Epithelial cell of prostate (primary cell): Measurements from ENCODE around the gene MYRIP.
"Not testable (repeated sequence)": the region's sequence is repeated elsewhere in the genome, so short reads cannot be mapped to it uniquely, and the experiment has no call there.

Experiments used
- DNase-seq: peaks from one replicate; pipeline ENCODE4 v3.0.0-alpha.2; 2011; ENCODE audit warnings: low read depth, low spot score
- H3K27ac ChIP-seq: fragments of 450-650 bp; 2 replicates; pipeline ENCODE4 v1.5.1; 2017; ENCODE audit warnings: mild to moderate bottlenecking

Gene MYRIP

GRCh38 chr3:40108643-40109042, 299.2 kb downstream of the MYRIP start:
- peak; percentile 66 for DNase-seq
- H3K27ac ChIP-seq = peak overlapping the region; percentile 52

GRCh38 chr3:40109641-40110490, 300.5 kb downstream of the MYRIP start:
- DNase-seq = no peak
- H3K27ac ChIP-seq = no peak overlapping the region

DNA sequence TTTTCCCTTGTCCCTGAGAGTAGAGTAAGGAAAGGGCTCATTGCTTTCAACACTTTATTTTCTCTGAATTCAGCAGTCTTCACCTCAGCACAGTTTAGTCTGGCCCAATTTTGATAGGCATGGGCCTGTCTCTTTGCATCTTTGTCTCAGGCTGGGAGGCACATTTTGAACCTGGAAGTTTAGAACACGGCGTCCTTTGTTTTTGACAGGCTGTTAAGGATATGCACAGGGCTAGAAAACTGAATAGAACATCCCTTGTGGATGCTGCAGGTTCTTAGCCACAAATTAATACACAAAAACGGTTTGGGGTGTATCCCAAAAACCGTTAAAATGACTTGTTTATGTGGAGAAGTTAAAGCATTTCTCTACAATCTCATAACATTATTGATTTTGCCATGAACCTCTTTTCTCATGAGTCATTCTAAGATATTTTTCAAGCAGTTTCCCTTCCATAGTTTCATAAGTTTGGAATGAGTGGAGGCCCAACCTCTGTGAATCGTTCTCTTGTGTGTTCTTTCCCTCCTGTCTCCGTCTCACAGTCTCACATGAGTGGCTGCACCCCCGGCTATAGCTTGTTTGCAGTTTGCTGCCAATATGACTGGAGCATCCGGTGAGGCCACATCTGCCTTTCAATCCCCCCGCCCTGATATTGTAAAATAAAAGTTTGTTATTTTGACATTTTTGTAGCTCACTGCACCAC, 307.2 kb downstream of the MYRIP start:
- DNase-seq = peak; percentile 62

GRCh38 chr3:40118091-40118490, 308.7 kb downstream of the MYRIP start:
- H3K27ac ChIP-seq = no peak overlapping the region
- DNase-seq = no peak

More for the DNA sequence above, 307.2 kb downstream of the MYRIP start:
- peak overlapping the region; percentile 53 for H3K27ac ChIP-seq

- no peak overlapping the region for H3K27ac ChIP-seq
- DNase-seq = no peak
Observed at GRCh38 chr3:40120067-40120692, 310.8 kb downstream of the MYRIP start.

- DNase-seq = peak; percentile 51
- no peak overlapping the region for H3K27ac ChIP-seq
Observed at GRCh38 chr3:40120806-40121205, 311.4 kb downstream of the MYRIP start.

GRCh38 chr3:40124918-40125317, 315.5 kb downstream of the MYRIP start:
- no peak for DNase-seq
- H3K27ac ChIP-seq = no peak overlapping the region

DNA sequence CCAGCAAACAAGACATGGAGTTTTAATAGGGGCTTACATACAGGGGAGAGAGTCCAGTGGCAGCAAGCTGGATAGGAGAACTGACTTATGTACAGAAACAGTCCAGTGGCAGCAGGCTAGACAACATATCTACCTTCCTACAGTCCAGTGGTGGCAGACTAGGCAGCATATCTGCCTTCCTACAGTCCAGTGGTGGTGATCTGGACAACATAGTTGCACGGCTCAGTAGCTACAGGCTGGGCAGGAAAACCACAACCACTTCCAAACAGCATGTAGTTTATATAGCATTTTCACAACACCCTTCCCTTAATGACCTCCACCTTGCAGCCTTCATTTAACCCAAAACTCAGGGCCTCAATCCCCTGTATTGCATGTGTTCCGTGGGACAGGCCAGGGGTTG, 318.8 kb downstream of the MYRIP start:
- no peak overlapping the region for H3K27ac ChIP-seq
- DNase-seq = no peak

DNA sequence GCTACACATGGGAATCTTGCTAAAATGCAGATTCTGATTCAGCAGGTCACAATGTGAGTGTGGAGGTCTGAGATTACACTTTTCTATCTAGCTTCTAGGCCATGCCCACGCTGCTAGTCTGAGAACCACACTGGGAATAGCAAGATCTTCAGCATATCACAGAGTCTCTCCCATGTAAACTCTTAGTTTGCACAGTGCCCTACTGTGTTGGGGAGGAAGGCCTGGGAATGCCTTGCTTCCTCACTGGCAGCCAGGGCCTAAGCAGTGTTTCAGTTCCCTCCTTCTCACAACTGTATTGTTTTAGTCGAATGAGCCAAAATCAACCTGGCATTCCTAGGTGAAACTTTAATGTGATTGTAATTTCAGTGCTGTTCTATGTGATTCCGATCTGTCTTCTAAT, 320.1 kb downstream of the MYRIP start:
- no peak for DNase-seq
- no peak overlapping the region for H3K27ac ChIP-seq

DNA sequence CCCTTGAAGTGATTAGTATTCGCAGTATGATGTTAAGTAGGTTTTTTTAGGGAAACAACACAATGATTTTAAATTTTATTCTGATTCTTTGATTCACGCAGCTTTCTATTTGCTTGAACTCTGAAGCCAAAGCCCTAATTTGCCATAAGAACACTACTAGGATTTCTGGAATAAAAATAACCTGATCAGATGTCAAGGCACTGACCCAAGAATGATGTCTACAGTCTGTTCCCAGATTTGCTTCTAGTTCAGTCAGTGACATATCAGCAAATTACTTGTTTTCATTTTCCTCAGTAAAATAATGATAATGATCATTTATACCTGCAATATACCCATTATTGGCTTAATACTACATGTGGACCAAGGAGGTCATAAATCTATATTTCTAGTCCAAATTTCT, 320.6 kb downstream of the MYRIP start:
- H3K27ac ChIP-seq = no peak overlapping the region
- DNase-seq = no peak

DNA sequence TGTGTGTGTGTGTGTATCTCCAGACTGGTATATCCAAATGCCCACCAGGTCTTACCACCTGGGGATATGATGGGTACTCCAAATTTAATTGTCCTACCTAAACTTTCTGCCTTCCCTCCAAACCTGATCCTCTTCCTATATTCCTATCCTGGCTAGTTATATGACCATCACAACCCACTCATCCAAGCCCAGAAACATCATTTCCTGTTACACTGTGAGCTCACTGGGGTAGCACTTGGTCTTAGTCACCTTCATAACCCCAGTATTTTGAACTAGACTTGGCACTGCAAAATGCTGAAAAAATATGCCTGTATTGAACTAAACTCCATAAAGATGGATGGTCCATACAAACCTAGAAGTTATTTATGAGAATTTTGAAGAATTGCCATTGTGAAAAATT, 321.3 kb downstream of the MYRIP start:
- no peak for DNase-seq
- H3K27ac ChIP-seq = no peak overlapping the region

- not testable (repeated sequence) for DNase-seq, H3K27ac ChIP-seq
Observed at GRCh38 chr3:40133886-40134575, 324.6 kb downstream of the MYRIP start.

- H3K27ac ChIP-seq = no peak overlapping the region
- DNase-seq = peak; percentile 92
Observed at GRCh38 chr3:40137591-40138295, 328.3 kb downstream of the MYRIP start.

- DNase-seq = no peak
- no peak overlapping the region for H3K27ac ChIP-seq
Observed at GRCh38 chr3:40143283-40144090, 334.1 kb downstream of the MYRIP start.

- no peak overlapping the region for H3K27ac ChIP-seq
- DNase-seq = no peak
Observed at GRCh38 chr3:40148827-40149226, 339.4 kb downstream of the MYRIP start.

DNA sequence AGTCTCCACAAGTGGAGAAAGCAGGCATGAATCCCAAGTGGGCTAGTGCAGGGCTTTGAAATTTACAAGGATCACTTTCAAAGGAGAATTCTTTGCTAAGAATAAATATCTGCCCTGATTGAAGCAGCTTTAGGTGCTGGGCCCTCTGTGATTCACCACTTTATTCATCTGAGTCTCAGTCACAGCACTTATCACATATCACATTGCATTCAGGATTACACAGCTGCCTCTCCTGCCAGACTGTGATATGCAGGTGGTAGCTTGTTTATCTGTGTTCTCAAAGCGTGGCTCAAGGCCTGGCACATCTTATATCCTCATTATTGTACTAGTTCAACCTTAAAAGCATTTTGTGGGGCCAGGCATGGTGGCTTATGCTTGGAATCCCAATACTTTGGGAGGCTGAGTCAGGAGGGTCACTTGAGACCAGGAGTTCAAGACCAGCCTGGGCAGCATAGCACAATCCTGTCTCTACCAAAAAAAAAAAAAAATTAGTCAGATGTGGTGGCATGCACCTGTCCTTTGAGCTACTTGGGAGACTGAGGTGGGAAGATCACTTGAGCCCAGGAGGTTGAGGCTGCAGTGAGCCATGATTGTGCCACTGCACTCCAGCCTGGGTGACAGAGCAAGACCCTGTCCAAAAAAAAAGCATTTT, 343.2 kb downstream of the MYRIP start:
- no peak overlapping the region for H3K27ac ChIP-seq
- DNase-seq = peak; percentile 29

GRCh38 chr3:40160933-40161332, 351.5 kb downstream of the MYRIP start:
- no peak overlapping the region for H3K27ac ChIP-seq
- DNase-seq = no peak

DNA sequence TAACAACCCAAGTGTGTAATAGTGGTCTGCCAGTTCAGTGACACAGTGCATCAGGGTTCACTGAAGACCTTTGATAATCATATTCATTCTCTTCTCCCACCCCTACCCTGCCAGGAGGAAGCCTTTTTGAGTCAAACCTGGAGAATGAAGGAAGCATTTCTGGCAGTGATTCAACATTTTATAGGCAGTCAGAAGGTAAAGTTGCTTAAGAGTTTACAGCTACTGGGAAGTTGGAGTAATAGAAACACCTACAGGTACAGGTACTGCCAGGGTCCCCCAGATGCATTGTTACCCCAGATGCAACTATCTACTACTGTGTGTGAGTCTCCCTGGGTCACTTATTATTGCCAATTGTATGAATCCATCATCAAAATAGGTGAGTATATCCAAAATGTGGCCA, 353.2 kb downstream of the MYRIP start:
- no peak for DNase-seq

DNA sequence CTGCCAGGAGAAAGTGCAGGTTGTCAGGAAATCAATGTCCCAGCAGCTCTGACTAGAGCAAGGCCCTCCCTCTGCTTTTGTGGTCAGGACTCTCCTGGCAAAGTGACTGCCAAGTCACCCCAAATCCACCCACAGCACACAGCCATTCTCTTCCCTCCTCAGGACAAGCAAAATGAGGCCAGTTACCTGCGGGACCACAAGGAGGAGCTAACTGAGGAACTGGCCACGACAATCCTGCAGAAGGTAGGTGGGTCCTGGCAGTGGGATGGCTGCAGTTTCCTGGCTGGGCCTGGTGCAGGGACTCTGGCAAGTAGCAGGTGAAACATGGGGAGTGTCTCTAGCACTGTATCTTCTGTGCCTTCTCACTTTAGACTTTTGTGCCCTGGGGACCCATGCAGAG, 357.6 kb downstream of the MYRIP start:
- DNase-seq = no peak
- no peak overlapping the region for H3K27ac ChIP-seq

More for the DNA sequence above, 353.2 kb downstream of the MYRIP start:
- H3K27ac ChIP-seq = no peak overlapping the region
